ENCODE results near the gene SLC9A9. TPM values are rescaled to one million over a fixed set of nuclear protein-coding genes. Genes with fewer than 3 reads are reported as not detected.

Gene SLC9A9
- polyA plus RNA-seq, 1 donor (not counting 4 experiments of a cell fraction or from before 2014, with no cell fraction given) = 5.2 TPM

DNA sequence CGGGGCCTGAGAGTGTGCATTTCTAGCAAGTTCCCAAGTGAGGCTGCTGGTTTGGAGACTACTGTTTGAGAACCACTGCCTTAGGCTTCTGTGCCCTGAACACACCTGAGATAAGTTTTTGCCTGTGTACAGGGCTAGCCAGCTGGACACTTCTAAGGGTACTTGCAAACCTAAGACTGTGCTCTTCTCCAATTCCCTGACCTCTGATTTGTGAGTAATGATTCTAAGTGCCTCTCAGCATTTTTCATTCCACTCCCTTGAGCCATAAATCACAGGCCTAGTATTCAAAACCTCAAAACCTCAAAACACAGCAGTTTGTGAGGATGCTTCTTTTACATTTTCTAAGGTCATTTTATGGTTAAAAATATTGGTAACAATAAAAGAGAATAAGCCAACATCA, 580.3 kb downstream of the SLC9A9 start:
- DNase-seq (ENCODE audit: low read depth, low spot score) (no peak), FAIRE-seq (no peak)
- Histone ChIP-seq H4K20me1 (ENCODE audit: control insufficient read depth, extremely low read depth, insufficient read depth, low read length) (no peaks in the 10 kb centered on the region), H3K4me2 (ENCODE audit: control insufficient read depth, extremely low read depth, insufficient read depth, low read depth, low read length) (no peak overlapping the region), H2AFZ (ENCODE audit: control insufficient read depth, low read length) (no peak overlapping the region), H3K9me3 (ENCODE audit: control insufficient read depth, low read depth, low read length) (no peaks in the 10 kb centered on the region), H3K4me3 (ENCODE audit: control insufficient read depth in 2 of 3, extremely low read depth in 1 of 3, insufficient read depth in 2 of 3, low read depth in 1 of 3, low read length in 3 of 3) (no peak overlapping the region), H3K27ac (ENCODE audit: control insufficient read depth, insufficient read depth, low read length) (no peak overlapping the region), H3K36me3 (ENCODE audit: control insufficient read depth in 2 of 2, extremely low read depth in 1 of 2, insufficient read depth in 2 of 2, low read length in 2 of 2) (no peaks in the 10 kb centered on the region), H3K9me1 (ENCODE audit: control insufficient read depth, extremely low read depth, insufficient read depth, low read length) (no peaks in the 10 kb centered on the region), H3K79me2 (ENCODE audit: control insufficient read depth, insufficient read depth, low read length) (no peaks in the 10 kb centered on the region), H3K4me1 (ENCODE audit: control insufficient read depth, extremely low read depth, insufficient read depth, low read length) (peaks cover 25% of the 10 kb centered on the region), H3K27me3 (ENCODE audit: control insufficient read depth, extremely low read depth, insufficient read depth, low read length) (no peaks in the 10 kb centered on the region), H3K9ac (ENCODE audit: control insufficient read depth, extremely low read depth, insufficient read depth, low read length) (no peak overlapping the region)
- dilution Hi-C loops (cut with MboI; ENCODE audit: extremely low pct_ligation_motif_present, low sequenced_read_pairs) = no loop called here
- TF ChIP-seq EZH2 (IDR thresholded peaks at IDR 0.05; ENCODE audit: low read length) = no peak
- TF ChIP-seq, protein P1, sequence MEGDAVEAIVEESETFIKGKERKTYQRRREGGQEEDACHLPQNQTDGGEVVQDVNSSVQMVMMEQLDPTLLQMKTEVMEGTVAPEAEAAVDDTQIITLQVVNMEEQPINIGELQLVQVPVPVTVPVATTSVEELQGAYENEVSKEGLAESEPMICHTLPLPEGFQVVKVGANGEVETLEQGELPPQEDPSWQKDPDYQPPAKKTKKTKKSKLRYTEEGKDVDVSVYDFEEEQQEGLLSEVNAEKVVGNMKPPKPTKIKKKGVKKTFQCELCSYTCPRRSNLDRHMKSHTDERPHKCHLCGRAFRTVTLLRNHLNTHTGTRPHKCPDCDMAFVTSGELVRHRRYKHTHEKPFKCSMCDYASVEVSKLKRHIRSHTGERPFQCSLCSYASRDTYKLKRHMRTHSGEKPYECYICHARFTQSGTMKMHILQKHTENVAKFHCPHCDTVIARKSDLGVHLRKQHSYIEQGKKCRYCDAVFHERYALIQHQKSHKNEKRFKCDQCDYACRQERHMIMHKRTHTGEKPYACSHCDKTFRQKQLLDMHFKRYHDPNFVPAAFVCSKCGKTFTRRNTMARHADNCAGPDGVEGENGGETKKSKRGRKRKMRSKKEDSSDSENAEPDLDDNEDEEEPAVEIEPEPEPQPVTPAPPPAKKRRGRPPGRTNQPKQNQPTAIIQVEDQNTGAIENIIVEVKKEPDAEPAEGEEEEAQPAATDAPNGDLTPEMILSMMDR (optimal IDR thresholded peaks at IDR 0.05 in 1 of 3, IDR thresholded peaks at IDR 0.05 in 1 of 3, conservative IDR thresholded peaks at IDR 0.05 in 1 of 3; ENCODE audit: extremely low read depth in 1 of 3, insufficient read depth in 2 of 3, low read length in 3 of 3) = no peak

DNA sequence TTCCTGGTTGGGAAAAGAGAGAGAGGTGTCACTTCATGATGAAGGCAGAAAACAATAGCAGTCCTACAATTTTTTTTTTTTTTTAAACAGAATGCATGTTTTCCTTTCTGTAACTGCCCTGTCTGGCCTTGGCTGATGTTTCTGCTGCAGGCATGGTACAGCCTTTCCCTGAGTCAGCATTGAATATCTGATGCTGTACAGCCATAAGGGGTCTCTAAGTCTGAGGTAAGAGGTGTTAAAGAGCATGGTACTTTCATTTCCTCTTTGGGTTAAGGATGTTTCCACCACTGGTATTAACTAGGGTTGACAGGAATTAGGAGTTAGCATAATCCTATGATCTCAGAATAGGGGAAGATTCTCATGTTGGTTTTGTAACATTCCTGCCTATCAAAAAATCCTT, 581.3 kb downstream of the SLC9A9 start:
- Histone ChIP-seq H3K9me3 (ENCODE audit: control insufficient read depth, low read depth, low read length) (no peaks in the 10 kb centered on the region), H3K4me3 (ENCODE audit: control insufficient read depth in 2 of 3, extremely low read depth in 1 of 3, insufficient read depth in 2 of 3, low read depth in 1 of 3, low read length in 3 of 3) (no peak overlapping the region), H3K4me1 (ENCODE audit: control insufficient read depth, extremely low read depth, insufficient read depth, low read length) (peaks cover 25% of the 10 kb centered on the region), H2AFZ (ENCODE audit: control insufficient read depth, low read length) (no peak overlapping the region), H3K27me3 (ENCODE audit: control insufficient read depth, extremely low read depth, insufficient read depth, low read length) (no peaks in the 10 kb centered on the region), H3K4me2 (ENCODE audit: control insufficient read depth, extremely low read depth, insufficient read depth, low read depth, low read length) (no peak overlapping the region), H3K9me1 (ENCODE audit: control insufficient read depth, extremely low read depth, insufficient read depth, low read length) (no peaks in the 10 kb centered on the region), H4K20me1 (ENCODE audit: control insufficient read depth, extremely low read depth, insufficient read depth, low read length) (no peaks in the 10 kb centered on the region), H3K27ac (ENCODE audit: control insufficient read depth, insufficient read depth, low read length) (no peak overlapping the region), H3K79me2 (ENCODE audit: control insufficient read depth, insufficient read depth, low read length) (no peaks in the 10 kb centered on the region), H3K36me3 (ENCODE audit: control insufficient read depth in 2 of 2, extremely low read depth in 1 of 2, insufficient read depth in 2 of 2, low read length in 2 of 2) (no peaks in the 10 kb centered on the region), H3K9ac (ENCODE audit: control insufficient read depth, extremely low read depth, insufficient read depth, low read length) (no peak overlapping the region)
- dilution Hi-C loops (cut with MboI; ENCODE audit: extremely low pct_ligation_motif_present, low sequenced_read_pairs) = no loop called here
- FAIRE-seq = no peak
- DNase-seq (ENCODE audit: low read depth, low spot score) = no peak
- TF ChIP-seq, protein P1 (optimal IDR thresholded peaks at IDR 0.05 in 1 of 3, IDR thresholded peaks at IDR 0.05 in 1 of 3, conservative IDR thresholded peaks at IDR 0.05 in 1 of 3; ENCODE audit: extremely low read depth in 1 of 3, insufficient read depth in 2 of 3, low read length in 3 of 3) = no peak
- TF ChIP-seq EZH2 (IDR thresholded peaks at IDR 0.05; ENCODE audit: low read length) = no peak

Measured in keratinocyte (primary cell).